NB4 (cell line): ENCODE measurements around the gene ZNF831.

ENCODE experiments used
- DNase-seq: peaks from one replicate; pipeline ENCODE4 v3.0.0; 2010; ENCODE audit warnings: low read depth
- H3K4me3 ChIP-seq: one replicate; pipeline ENCODE4 v1.5.1; 2011; ENCODE audit warnings: mild to moderate bottlenecking, low read depth, low read length, moderate library complexity
- CTCF ChIP-seq: IDR thresholded peaks from one replicate; pipeline ENCODE4 v1.5.1; 2012; ENCODE audit warnings: low read depth, low read length
- MAX ChIP-seq: IDR thresholded peaks from 2 replicates; pipeline ENCODE4 v1.6.1; 2011; ENCODE audit warnings: low read depth, low read length
- MYC ChIP-seq: IDR thresholded peaks from 2 replicates; pipeline ENCODE4 v1.6.1; 2011; ENCODE audit warnings: low read depth, low read length
- POLR2A ChIP-seq: IDR thresholded peaks from 2 replicates; pipeline ENCODE4 v1.6.1; 2011; ENCODE audit warnings: mild to moderate bottlenecking; ENCODE audit not compliant: insufficient read length; ENCODE audit errors: extremely low read depth

The ZNF831 gene

GRCh38 chr20:59276938-59277337, 113.3 kb downstream of the ZNF831 start:
- DNase-seq: no peak
- no peak overlapping the region for H3K4me3 ChIP-seq
- TF ChIP-seq MAX (no peak), POLR2A (no peak), CTCF (no peak), MYC (no peak)

- no peak overlapping the region for H3K4me3 ChIP-seq
- DNase-seq: no peak
- no peak for TF ChIP-seq MAX
- TF ChIP-seq CTCF: no peak
- TF ChIP-seq POLR2A: no peak
- no peak for TF ChIP-seq MYC
These were observed 120.8 kb downstream of the ZNF831 start for GRCh38 chr20:59284470-59284869.

GRCh38 chr20:59289994-59290393, 126.4 kb downstream of the ZNF831 start:
- TF ChIP-seq CTCF (no peak), MAX (no peak), POLR2A (no peak), MYC (no peak)
- DNase-seq: no peak
- no peak overlapping the region for H3K4me3 ChIP-seq

- TF ChIP-seq POLR2A (no peak), MYC (no peak), CTCF (no peak), MAX (no peak)
These were observed 128.2 kb downstream of the ZNF831 start for GRCh38 chr20:59291740-59292383.

GRCh38 chr20:59295531-59295930, 131.9 kb downstream of the ZNF831 start:
- TF ChIP-seq CTCF (no peak), MAX (no peak), MYC (no peak), POLR2A (no peak)

More at GRCh38 chr20:59291740-59292383, 128.2 kb downstream of the ZNF831 start:
- DNase-seq: no peak
- H3K4me3 ChIP-seq: no peak overlapping the region

GRCh38 chr20:59297686-59298085, 134.1 kb downstream of the ZNF831 start:
- no peak overlapping the region for H3K4me3 ChIP-seq
- no peak for DNase-seq

More at GRCh38 chr20:59295531-59295930, 131.9 kb downstream of the ZNF831 start:
- no peak overlapping the region for H3K4me3 ChIP-seq
- no peak for DNase-seq

More at GRCh38 chr20:59297686-59298085, 134.1 kb downstream of the ZNF831 start:
- TF ChIP-seq POLR2A (no peak), CTCF (no peak), MAX (no peak), MYC (no peak)
